Measurements from ENCODE around the gene OR1I1.

Gene OR1I1

DNA sequence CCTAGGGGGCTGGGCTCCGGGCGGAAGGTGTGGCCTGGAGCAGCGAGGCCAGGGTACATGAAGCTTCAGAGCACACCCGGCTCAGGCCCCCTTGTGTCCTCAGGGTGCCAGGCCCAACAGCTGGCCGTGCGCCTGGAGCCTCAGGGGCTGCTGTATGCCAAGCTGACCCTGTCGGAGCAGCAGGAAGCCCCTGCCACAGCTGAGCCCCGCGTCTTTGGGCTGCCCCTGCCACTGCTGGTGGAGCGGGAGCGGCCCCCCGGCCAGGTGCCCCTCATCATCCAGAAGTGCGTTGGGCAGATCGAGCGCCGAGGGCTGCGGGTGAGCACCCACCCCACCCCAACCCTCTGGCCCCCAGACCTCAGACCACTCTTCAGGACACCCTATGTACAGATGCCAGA is 28.4 kb downstream of the OR1I1 start:
- H3K9me3 ChIP-seq: no peaks in the 10 kb centered on the region
- peaks cover 0 to 43% (median 24%) of the 10 kb centered on the region in 4 donors for H3K4me1 ChIP-seq
- TF ChIP-seq, protein P1, sequence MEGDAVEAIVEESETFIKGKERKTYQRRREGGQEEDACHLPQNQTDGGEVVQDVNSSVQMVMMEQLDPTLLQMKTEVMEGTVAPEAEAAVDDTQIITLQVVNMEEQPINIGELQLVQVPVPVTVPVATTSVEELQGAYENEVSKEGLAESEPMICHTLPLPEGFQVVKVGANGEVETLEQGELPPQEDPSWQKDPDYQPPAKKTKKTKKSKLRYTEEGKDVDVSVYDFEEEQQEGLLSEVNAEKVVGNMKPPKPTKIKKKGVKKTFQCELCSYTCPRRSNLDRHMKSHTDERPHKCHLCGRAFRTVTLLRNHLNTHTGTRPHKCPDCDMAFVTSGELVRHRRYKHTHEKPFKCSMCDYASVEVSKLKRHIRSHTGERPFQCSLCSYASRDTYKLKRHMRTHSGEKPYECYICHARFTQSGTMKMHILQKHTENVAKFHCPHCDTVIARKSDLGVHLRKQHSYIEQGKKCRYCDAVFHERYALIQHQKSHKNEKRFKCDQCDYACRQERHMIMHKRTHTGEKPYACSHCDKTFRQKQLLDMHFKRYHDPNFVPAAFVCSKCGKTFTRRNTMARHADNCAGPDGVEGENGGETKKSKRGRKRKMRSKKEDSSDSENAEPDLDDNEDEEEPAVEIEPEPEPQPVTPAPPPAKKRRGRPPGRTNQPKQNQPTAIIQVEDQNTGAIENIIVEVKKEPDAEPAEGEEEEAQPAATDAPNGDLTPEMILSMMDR (IDR thresholded peaks at IDR 0.05): no peak
- intact Hi-C loops (cut with DNase I; ENCODE audit: low total_unique reads): no loop called here
- no peak overlapping the region for H3K27ac ChIP-seq
- DNase-seq: no peak
- no peak overlapping the region for H3K4me3 ChIP-seq
- peaks cover 32 to 68% (median 50%) of the 10 kb centered on the region in 3 donors for H3K36me3 ChIP-seq
- no peaks in the 10 kb centered on the region for H3K27me3 ChIP-seq

DNA sequence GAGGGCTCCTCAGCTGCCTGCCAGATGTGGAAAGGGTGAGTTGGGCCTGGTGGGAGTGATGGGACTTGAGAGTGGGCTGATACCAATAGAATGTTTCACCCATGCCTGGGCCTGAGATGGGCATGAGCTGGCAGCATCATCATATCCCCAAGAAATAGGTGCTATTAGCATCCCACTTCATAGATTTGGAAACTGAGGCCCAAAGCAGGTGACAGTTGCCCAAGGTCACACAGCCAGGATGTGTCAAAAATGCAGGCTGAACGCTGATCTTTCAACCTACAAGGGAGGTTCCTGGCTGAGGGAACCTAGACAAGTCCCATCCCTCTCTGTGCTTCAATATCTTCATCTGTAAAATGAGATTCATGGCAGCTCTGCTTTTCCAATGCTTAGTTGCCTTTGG is 29.7 kb downstream of the OR1I1 start:
- TF ChIP-seq, protein P1 (IDR thresholded peaks at IDR 0.05): no peak
- Histone ChIP-seq H3K27me3 (no peaks in the 10 kb centered on the region), H3K4me1 (peaks cover 0 to 36% (median 25%) of the 10 kb centered on the region in 4 donors), H3K36me3 (peaks cover 35 to 81% (median 63%) of the 10 kb centered on the region in 3 donors), H3K4me3 (no peak overlapping the region), H3K9me3 (no peaks in the 10 kb centered on the region), H3K27ac (no peak overlapping the region)
- intact Hi-C loops (cut with DNase I; ENCODE audit: low total_unique reads): no loop called here
- DNase-seq: no peak

DNA sequence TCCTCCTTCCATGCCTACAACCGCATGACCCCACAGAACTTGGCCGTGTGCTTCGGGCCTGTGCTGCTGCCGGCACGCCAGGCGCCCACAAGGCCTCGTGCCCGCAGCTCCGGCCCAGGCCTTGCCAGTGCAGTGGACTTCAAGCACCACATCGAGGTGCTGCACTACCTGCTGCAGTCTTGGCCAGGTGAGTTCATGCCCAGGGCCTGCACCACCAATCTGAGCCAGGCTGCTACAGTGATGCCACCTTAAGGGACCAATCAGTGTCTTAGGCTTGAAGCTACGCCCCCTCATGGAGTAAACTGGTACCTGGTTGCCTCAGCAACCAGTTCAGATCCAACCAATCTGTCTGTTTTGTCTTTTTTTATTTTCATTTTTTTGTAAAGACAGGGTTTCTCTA is 30.4 kb downstream of the OR1I1 start:
- intact Hi-C loops (cut with DNase I; ENCODE audit: low total_unique reads): no loop called here
- peaks cover 0 to 34% (median 24%) of the 10 kb centered on the region in 4 donors for H3K4me1 ChIP-seq
- TF ChIP-seq, protein P1 (IDR thresholded peaks at IDR 0.05): no peak
- peaks cover 41 to 87% (median 70%) of the 10 kb centered on the region in 3 donors for H3K36me3 ChIP-seq
- H3K27ac ChIP-seq: no peak overlapping the region
- H3K4me3 ChIP-seq: no peak overlapping the region
- H3K27me3 ChIP-seq: no peaks in the 10 kb centered on the region
- no peak for DNase-seq
- H3K9me3 ChIP-seq: no peaks in the 10 kb centered on the region

DNA sequence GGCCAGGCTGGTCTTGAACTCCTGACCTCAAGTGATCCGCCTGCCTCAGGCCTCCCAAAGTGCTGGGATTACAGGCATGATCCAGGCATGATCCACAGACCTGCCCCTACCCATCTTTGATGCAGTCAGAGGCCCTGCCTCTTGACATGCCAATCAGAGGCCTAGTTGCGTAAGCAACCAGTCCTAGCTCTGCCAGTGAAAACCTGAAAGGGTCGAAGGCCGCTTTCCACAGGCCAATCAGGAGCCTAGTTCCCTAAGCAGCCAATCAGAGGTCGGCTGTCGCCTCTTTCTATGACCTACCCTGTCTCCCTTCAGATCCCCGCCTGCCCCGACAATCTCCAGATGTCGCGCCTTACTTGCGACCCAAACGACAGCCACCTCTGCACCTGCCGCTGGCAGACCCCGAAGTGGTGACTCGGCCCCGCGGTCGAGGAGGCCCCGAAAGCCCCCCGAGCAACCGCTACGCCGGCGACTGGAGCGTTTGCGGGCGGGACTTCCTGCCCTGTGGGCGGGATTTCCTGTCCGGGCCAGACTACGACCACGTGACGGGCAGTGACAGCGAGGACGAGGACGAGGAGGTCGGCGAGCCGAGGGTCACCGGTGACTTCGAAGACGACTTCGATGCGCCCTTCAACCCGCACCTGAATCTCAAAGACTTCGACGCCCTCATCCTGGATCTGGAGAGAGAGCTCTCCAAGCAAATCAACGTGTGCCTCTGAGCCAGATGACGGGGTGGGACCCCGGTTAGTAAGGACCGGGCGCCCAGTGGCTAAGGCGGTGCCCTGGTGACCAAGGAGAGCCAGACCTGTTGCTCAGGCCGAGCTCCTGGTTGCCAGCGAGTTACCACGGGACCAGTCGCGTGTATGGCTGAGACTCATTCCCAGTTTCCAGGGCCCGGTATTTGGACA is 31.5 kb downstream of the OR1I1 start:
- TF ChIP-seq, protein P1 (IDR thresholded peaks at IDR 0.05): no peak
- intact Hi-C loops (cut with DNase I; ENCODE audit: low total_unique reads): no loop called here
- Histone ChIP-seq H3K9me3 (no peaks in the 10 kb centered on the region), H3K27ac (peak overlapping the region; percentile 58 to 69), H3K4me1 (peaks cover 0 to 27% (median 16%) of the 10 kb centered on the region in 4 donors), H3K4me3 (no peak overlapping the region), H3K27me3 (no peaks in the 10 kb centered on the region), H3K36me3 (peaks cover 48 to 99% (median 81%) of the 10 kb centered on the region in 3 donors)
- no peak for DNase-seq

DNA sequence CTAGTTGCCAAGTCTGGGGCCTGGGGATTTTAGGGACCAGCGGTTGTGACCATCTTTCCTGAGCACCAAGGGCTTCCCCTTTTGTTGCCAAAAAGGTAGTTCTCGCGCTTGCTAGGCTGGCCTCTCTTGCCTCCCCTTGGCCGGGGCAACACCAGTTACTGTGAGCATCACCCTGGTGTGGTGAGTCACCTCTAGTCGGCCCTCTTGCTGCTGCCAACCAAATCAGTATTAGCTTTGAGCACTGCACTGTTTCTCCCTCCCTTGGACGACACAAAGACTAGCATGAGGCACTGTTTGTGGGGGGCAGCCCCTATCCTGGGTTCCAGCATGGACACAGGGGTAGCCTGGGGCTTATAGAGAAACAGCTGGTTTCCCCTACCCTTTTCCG is 32.1 kb downstream of the OR1I1 start:
- Histone ChIP-seq H3K9me3 (no peaks in the 10 kb centered on the region), H3K36me3 (peaks cover 55 to 100% (median 87%) of the 10 kb centered on the region in 3 donors), H3K27ac (peak overlapping the region; percentile 58 to 69), H3K4me3 (no peak overlapping the region), H3K27me3 (no peaks in the 10 kb centered on the region), H3K4me1 (peaks cover 0 to 21% (median 13%) of the 10 kb centered on the region in 4 donors)
- intact Hi-C loops (cut with DNase I; ENCODE audit: low total_unique reads): no loop called here
- DNase-seq: peak in 1 of 2 donors; percentile 77
- TF ChIP-seq, protein P1 (IDR thresholded peaks at IDR 0.05): no peak
